ENCODE results near the gene CORIN.

DNA sequence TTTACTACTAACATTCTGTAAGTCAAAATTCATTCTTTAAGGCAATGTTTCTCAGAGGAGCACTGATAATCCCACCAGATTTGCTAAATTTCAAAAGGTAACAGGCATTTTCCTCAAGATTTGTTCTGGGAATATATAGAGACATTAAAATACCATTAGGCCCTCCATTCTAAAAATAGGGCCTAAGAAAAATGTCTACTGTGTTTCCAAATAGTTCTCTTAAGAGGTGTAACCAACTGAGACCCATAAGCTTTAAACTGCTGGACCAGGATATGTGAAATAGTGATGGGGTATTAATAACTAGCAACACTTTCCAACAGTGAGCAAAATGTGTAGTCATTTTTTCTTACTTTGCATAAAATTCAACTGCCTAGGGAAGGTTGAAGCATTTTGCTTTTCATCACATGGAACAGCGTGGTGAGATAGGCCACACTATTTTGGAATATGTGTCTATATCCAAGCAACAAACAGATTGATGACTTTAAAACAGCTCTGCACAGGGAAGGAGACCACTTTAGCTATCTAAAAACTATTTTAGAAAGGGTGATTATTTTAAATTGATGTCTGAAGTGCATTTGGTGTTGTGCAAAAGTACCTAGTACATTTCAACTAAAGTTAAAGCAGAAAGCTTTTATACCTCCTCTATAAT lies 89.9 kb downstream of the CORIN start:
- TF ChIP-seq POLR2A (IDR thresholded peaks at IDR 0.05; ENCODE audit: low read depth, low read length): no peak
- TF ChIP-seq PAX5 (IDR thresholded peaks at IDR 0.05; ENCODE audit: insufficient read depth, low read length, severe bottlenecking): no peak

Data from GM12891 (cell line).